GM21737 (cell line): ENCODE results near the gene SERPINB6.
"Not testable (repeated sequence)": the region's sequence is repeated elsewhere in the genome, so short reads cannot be mapped to it uniquely, and the experiment has no call there.

ENCODE experiments used
- ATAC-seq: cut with Tn5 transposase; IDR thresholded peaks from one replicate; pipeline ENCODE4 v1.9.1; 2021; ENCODE audit warnings: mild to moderate bottlenecking, moderate library complexity; ENCODE audit not compliant: unreplicated experiment

The SERPINB6 gene

DNA sequence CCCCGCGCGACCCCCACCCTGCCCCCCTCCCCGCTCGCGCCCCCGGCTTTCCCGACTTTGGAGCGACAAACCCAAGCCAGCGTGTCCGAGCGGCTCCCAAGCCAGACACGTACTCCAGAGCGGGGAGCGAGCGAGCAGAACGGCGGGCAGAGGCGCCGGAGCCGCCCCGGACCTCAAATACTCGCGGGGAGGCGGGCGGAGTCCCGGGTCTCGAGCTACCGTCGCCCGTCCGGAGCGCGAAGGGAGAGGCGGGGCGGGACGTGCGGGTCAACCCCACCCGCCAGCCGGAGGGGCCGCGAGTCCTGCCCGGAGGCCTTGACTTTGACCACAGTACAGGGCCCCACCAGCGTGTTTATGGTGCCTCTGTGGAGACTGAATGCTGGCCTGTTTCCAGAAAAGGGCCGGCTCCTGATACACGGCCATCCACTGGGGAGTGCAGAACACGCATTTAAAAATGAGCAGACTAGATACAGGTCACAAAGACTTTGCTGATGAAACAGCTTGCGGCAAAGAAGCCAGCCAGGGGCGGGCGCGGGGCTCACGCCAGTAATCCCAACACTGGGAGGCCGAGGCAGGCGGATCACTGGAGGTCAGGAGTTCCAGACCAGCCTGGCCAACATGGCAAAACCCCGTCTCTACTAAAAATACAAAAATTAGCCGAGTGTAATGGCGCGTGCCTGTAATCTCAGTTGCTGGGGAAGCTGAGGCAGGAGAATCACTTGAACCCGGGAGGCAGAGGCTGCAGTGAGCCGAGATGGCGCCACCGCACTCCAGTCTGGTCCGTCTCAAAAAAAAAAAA lies at the start of gene SERPINB6:
SERPINB6 (minus strand) TSS at position 148 of the 799 bp plus-strand sequence. CDS start 12,235 bp downstream, outside the sequence.
- no peak for ATAC-seq

DNA sequence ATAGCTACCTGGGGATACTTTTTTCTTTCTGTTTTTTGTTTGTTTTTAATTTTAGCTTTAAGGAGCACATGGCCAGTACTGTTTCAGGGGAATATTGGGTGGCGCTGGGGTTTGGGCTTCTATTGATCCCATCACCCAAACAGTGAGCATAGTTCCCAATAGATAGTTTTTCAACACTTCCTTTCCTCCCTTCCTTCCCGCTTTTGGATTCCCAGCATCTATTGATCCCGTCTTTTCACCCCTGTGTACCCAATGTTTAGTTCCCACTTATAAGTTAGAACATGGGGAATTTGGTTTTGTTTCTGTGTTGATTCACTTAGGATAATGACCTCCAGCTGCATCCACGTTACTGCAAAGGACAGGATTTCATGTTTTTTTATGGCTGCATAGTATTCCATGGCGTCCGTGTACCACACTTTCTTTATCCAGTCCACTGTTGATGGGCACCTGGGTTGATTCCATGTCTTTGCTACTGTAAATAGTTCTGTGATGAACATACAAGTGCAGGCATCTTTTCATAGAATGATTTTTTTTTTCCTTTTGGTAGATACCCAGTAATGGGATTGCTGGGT lies 48.5 kb upstream of the SERPINB6 start:
- ATAC-seq = no peak

DNA sequence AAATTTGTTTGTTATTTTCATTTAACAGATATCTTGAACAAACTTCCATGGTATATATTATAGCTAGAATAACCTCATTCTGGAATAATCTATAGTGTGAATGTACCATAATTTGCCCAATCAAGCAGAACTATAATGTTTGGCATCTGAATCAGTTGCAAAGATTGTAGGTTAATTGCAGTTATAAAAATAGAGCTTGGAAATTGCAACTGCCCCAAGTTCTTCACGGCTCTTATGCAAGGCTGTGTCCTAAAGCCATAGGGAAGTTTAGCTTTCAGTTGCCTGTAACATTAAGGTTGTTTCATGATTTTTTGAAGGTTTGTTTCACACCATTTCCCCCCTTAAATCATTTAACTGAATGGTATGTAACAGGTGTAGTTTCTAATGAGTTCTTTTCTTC lies 47.7 kb upstream of the SERPINB6 start:
- ATAC-seq = no peak

DNA sequence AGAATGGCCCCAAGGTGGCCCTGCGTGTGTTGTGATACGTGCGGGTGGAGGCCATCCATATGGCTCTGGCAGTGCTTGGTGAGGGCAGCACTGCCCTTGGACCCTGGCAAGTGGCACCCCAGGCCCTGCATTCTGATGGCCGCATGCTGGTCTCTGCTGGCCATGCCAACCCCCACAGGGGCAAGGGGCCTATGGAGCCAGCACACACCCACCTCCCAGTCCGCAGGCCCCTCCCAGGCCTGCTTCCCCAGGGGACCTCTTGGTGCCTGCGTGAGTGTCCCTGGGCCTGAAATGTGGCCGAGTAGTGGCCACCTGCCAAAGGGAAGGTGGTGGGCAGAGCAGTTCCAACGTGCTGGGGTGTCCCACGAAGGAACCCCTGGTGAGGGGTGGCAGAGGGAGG lies 45.9 kb upstream of the SERPINB6 start:
- no peak for ATAC-seq

DNA sequence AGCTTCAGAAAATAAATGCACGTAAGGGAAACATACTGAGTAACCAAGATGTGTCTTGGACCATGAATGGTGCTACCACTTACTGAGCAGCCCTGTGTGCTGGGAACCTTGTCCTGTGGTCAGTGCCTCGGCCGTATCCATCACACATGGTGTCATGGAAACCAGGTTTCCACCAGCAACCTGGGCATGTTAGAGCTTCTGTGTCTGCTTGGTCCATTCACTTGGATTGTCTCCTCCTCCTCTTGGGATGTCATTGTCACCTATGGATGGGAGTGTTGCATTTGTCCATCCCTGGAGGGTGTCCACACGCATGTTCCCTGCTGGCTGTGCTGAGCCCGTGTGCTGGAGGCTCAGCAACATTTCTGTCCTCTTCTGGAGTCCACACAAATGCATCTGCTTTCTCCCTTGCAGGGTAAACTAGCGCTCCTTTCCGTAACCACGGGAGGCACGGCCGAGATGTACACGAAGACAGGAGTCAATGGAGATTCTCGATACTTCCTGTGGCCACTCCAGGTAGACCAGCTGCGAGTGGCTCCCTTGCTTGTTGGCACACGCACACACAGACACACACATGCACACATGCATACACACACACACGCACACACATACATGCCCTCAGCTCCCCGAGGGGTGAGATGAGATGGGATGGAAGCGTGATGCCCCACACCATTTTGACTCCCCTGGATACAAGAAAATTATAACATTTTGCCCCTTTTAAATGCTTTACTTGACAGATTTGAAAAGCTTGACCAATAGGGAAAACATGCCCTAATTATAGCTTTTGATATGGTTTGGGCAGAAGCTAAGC lies 45.3 kb upstream of the SERPINB6 start:
- ATAC-seq = no peak

DNA sequence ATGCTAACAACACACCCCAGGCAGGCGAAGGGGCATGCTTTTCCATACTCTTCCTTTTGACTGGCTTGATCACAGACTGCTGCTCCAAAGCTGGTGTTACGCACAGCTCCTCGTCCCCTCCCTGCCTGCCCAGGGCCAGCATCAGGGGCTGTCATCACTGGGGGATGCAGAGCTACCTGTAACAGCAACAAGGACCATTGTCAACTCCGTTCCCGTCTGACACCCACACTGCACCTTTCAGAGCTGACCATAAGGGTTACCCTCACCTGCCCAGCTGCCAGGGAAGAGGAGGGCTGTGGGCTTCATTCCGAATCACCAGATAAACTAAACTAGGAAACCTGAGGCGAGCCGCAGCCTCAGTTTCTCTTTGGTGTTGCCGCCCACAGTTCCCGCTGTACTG lies 43.8 kb upstream of the SERPINB6 start:
- no peak for ATAC-seq

DNA sequence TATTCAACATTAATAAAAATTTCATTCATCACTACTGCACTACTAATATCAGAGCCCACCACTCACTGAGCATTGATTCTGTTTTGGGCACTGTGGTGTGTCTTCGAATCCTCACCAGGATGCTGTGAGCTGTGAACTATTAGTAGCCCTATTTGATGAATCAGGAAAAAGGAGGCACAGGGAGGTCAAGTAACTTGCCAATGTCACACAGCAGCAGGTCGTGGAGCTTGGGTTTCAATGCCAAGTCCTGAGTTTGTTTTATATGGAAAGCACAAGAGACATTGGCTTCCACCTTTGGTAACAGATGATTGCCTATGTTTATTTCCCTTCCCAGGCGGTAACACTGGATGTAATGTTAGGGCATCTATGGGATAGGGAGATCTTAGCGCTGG lies 43.3 kb upstream of the SERPINB6 start:
- no peak for ATAC-seq

DNA sequence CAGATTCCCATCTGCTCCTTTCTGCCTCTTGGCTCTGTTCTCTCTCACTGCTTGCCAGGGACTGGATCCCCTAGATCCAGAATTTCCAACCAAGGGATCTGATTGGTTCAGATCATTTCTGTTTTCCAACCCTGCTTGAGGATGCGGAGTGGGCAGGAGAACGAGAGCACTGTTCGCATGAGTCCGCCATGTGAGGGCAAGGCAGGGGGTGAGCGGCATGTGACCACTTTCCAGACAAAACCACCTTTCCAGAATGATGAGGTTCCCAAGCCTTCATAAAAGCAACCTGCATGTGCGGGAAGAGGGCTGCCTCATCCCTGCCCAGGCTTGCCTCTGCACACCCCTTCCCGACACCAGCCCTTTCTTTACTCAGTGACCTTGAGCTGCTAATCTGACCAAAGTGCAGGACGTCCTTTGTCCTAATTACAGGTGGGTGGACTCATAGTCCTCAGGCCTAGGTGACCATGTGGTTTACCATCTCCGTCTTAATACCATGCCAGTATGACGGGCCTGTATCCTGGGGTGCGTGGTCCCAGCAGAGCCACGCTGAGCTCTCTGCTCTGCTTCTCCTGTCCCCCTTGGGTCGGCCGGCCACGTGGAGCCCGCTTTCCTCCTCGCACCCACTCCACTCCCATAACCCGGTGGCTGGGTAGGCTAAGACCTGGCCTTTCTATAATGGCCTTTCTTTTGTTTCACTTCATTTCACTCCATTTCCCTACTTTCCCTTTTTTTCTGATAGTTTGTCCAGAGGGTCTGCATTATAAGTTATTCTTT lies 42.7 kb upstream of the SERPINB6 start:
- no peak for ATAC-seq

DNA sequence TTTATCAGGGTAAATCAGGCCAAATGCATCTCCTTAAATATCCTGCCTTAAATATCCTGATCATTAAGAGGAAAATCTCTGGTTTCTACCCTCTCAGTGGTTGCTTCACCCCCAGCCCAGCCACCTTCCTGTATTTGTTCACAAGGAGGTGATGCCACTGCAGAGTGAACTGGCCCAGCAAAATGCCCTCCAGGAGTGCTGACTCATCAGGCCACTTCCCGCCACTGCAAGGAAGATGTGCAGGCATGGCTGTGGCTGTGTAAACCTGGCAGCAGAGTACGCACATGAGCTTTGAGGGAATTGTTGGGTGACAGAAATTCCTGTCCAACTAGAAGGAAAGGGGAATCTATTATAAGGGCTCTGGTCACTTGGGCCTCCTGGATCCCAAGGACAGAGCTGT lies 42.1 kb upstream of the SERPINB6 start:
- no peak for ATAC-seq

DNA sequence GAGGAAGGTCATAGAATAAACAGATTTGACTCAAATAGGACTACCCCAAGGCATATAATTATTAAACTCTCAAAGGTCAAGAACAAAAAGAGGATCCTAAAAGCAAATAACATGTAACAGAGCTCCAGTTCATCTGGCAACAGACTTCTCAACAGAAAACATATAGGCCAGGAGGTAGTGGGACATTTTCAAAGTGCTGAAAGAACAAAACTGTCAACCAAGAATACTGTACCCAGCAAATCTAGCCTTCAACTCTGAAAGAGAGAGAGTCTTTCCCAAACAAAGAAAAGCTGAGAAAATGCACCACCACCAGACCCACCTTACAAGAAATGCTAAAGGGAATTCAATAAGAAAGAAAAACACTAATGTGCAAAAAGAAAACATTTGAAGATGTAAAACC lies 40.2 kb upstream of the SERPINB6 start:
- no peak for ATAC-seq

DNA sequence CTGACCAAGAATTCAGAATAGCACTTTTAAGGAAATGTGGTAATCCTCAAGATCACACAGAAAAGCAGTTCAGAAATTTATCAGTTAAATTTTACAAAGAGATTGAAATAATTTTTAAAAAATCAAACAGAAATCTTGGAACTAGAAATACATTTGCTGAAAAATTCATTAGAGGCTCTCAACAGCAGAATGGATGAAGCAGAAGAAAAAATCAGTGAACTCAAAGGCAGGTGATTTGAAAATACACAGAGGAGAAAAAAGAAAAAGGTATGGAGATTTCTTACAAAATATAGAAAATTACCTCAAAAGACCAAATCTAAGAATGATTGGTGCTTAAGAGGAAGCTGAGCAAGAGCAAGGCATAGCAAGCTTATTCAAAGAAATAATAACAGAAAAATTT lies 39.8 kb upstream of the SERPINB6 start:
- ATAC-seq = no peak

DNA sequence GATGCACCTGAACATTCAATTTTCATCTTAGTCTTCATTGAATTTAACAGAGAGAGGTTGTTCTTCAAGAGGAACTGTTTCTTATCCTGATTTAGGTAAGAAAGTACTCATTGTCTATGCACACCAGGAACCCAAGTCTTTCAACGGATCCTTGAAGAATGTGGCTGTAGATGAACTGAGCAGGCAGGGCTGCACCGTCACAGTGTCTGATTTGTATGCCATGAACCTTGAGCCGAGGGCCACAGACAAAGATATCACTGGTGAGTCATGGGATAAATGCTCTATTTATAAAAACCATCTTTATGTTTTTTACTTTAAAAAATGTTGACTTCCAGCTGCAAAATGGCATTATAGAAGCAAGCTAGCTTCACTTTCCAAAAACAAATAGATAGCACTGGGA lies 38.6 kb upstream of the SERPINB6 start:
- ATAC-seq = no peak

DNA sequence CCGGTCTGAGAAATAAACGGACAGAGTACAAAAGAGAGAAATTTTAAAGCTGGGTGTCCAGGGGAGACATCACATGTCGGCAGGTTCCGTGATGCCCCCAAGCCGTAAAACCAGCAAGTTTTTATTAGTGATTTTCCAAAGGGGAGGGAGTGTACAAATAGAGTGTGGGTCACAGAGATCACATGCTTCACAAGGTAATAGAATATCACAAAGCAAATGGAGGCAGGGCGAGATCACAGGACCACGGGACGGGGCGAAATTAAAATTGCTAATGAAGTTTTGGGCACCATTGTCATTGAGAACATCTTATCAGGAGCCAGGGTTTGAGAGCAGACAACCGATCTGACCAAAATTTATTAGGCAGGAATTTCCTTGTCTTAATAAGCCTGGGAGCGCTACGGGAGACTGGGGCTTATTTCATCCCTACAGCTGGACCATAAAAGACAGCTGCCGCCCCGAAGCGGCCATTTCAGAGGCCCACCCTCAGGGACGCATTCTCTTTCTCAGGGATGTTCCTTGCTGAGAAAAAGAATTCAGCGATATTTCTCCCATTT lies 37.4 kb upstream of the SERPINB6 start:
- ATAC-seq = not testable (repeated sequence)

DNA sequence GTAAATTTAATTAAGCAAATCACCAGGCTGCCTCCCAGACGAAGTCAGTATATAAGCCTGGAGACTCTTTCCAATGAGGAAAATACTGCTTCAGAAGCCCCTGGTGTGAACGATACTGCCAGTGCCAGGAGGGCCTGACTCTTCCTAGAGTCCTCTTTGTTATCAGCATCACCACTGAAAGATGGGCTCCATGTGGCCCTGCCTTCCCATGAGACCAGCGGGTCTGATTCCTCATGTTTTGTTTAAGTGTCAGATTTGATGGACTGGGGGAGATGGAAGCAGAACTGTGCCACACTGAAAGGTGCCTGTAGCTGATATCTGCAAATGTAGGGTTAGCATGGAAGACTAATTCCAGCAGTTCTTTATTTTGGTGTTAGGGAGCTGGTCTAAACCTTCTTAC lies 36.2 kb upstream of the SERPINB6 start:
- no peak for ATAC-seq

DNA sequence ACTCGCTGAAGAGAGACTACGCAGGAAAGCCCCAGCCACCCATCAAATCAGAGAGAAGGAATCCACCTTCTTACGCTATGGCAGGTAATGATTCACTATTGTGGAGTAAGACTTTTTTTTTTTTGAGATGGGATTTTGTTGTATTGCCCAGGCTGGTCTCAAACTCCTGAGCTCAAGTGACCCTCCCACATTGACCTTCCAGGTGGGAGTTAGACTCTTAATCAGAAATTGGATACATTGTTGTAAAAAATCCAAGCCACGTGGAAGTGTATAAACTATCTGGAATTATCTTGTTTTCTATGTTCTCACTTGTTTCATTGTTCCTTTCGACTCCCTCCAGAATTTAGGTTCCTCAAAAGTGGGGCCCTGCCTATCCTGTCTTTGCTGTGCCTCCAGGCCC lies 35.1 kb upstream of the SERPINB6 start:
- no peak for ATAC-seq

DNA sequence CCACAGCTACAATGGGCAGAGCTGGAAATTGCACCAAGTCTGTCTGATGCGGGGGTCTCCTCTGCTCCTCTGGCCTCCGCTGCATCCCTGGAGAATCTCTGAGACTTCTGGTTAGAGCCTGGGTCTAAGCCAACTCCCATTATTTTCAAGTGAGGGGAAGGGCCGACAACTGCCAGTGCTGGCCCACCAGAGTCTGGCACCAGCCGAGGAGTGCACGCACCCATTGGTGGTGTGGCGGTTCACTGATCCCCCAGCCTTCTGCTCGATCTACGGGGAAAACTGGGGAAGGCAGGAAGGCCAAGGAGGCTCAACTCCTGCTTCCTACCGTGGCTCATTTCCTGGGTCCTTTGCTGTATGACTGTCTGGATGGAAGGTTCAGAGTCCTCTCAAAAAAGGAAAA lies 34.5 kb upstream of the SERPINB6 start:
- no peak for ATAC-seq

DNA sequence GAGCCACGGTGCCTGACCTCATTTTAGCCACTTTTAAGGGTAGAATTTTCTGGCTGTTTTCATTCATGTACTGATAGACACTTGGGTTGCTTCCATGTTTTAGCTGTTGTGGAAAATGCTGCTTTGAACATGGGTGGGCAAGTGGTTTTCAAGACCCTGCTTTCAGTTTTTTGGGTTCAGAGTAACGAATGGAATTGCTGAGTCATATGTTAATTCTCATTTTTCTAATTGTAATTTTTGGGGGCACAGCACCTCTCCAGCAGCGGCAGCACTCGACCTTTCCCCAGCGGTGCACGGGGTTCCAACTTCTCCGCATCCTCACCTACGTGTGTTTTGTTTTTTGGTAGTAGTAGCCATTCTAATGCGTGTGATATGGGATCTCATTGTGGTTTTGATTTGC lies 33.7 kb upstream of the SERPINB6 start:
- no peak for ATAC-seq

DNA sequence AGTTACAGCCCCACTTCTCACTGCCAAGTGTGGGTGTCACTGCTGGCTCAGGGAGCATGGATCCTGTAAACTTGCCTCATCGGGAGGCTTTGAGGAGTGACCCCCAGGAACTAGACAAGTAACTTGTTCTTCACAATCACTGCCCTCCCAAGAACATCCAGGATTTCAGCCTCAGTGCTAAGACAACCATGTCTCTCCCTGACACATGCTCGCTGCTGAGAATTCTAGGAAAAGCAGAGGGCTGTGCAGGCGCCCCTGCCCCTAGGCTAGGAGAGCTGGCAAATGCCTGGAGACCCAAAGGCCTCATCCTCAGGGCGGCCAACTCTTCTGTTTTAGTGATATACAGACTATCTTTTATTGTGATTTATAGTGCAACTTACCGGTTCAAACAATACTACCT lies 31.9 kb upstream of the SERPINB6 start:
- ATAC-seq = not testable (repeated sequence)

DNA sequence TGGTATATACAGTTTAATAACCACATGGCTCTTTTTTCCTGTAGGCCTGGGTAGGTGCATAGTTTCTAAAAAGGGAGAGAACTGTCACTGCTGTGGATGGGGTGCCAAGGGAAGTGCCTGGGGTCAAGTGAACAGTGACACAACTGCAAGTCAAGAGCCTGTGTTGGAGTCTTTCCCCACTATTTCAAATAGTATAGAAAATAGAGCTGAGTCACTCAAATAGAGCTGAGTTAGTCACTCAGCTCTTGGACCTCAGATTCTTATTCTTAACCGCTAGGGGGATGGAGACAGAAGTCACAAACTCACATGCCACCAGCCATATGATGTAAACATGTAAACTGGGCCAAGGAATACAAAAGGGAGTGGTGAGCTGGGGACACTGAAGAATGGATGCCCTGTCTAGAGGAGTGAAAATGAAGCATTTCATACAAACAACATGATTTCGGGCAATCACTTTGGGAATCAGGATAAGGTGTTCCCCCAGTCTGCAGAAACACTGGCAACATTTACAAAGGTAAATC lies 30.5 kb upstream of the SERPINB6 start:
- no peak for ATAC-seq

DNA sequence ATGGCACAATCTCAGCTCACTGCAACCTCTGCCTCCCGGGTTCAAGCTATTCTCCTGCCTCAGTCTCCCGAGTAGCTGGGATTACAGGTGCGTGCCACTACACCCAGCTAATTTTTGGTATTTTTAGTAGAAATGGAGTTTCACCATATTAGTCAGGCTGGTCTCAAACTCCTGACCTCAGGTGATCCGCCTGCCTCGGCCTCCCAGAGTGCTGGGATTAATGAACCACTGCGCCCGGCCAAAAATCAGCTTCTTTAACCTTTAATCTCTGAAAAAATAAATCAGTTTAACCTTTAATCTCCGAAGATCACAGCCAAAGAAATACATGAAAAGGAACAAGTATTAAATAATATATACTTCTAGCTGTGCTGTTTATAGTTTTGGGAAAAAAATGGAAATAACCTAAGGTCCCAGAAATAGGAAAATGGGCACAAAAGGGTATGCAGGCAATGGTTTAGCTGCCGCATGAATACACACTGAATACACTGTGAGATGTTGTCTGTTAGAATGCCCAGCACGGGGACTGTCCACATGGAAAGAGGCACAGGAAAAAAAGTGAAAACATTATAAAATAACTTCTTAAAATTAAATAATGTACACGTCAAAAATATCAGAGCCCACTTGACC lies 29.9 kb upstream of the SERPINB6 start:
- no peak for ATAC-seq
